T follicular helper cell (primary cell): Measurements from ENCODE around the gene ME3.
"Not testable (repeated sequence)": the region's sequence is repeated elsewhere in the genome, so short reads cannot be mapped to it uniquely, and the experiment has no call there.

Experiments
- DNase-seq: peaks from one replicate; pipeline ENCODE4 v3.0.0-alpha.2; 2020; ENCODE audit warnings: low read depth

The ME3 gene

DNA sequence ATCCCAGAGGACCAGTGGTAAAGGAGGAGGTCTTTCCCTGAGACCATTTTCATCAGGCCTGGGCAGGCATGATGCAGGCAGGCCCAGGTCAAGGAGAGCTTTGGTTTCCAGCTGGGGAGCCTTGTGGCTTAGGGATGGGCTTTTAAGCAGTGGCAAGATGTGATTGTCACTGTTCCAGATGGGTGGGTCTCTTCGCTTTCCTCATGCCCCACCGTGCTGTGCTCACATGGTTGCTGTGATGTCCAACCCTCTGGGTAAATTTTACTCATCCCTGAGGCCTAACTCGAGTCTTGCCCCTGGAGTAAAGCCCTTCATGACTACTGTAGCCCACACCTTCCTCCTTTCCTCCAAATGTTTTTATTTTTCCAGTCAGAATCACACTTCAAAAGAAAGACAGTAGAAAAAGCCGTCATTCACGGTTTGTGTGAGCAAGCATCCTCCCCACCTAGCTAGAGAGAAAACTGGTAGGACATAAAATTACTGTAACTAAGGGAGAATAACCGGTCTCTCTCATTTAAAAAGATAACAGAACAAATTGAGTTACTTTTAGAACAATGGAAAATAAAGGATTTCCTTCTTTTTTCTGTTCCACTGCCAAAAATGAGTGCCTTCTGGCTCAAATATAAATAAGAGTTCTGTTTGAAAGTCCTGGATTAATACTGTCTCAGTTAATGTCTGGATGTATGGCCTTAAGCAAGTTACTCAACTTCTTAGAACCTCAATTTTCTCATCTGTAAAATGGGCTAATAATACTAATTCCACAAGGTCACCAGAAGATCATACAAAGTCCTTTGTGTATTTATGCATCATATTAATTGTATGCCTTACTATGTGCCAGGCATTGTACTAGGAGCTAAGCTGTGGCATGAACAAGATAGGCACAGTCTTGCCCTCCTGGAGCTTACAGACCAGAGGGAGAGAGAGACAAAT, 84.9 kb downstream of the ME3 start:
- DNase-seq: no peak

DNA sequence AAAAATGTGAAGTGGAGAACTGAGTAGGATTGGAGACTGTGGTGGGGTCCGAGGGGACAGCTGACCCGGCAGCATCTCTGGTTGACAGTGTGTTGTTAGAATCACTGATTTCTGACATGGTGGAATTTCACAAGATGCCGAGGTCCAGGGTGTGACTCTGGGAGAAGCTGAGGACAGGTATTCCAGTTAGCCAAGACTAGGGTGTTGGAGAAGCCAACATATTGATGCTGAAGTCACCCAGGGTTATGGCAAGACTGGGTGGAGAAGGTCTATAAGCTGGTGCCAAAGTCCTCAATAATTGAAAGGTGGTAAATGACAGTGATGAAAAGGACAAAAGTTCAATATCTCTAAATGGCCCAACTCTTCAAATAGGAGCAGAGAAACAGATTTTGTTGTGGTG, 86.1 kb downstream of the ME3 start:
- DNase-seq: no peak

DNA sequence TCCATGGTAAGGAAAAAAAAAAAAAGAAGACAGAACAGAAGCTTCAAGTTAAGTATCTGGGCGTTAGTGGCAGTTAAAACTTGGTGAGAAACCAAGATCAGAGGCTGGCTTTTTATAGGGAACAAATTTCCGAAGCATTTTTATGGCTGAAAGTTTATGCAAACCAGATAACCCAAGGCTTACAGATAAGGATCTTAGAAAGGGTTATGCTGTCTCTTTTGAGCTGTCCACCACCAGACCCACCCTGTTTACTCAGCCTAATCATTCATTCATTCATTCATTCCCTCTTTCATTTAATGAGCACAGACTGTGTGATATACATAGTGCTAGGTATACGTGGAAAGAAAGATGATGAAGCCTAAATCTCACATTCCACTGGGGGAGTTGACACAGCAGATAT, 89.5 kb downstream of the ME3 start:
- no peak for DNase-seq

DNA sequence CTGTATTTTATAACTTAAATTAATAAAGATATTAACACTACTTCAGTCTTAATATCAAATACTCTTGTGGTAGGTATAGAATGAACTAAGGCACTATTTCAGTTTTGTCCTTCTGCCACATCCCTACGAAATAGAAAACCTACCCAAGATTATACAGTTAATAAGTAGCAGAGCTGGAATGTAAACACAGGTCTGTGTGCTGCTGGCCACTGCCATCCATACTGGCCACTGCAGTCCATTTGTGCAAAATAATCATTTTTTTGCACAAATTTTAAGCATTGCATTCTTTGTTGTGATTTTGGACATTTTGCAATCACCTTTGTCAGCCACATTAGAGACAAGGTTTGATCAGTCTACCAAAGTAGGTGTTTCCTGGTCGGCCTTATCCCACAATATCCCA, 91.9 kb downstream of the ME3 start:
- DNase-seq: no peak

DNA sequence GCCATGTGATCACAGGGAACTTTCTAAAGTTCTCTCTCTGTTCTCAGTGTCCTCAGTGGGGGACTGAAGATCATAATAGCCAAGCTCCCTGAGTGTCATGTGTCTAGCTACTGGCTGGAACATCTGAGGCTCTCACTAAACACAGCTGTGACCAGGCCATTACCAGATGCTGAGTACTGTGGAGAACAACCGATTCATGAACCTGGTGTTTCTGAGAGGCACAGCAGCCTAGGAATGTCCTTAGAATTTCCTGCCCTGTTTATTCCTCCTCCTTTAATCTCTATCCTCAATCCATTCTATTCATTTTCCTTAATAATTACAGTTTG, 93.0 kb downstream of the ME3 start:
- DNase-seq: no peak

DNA sequence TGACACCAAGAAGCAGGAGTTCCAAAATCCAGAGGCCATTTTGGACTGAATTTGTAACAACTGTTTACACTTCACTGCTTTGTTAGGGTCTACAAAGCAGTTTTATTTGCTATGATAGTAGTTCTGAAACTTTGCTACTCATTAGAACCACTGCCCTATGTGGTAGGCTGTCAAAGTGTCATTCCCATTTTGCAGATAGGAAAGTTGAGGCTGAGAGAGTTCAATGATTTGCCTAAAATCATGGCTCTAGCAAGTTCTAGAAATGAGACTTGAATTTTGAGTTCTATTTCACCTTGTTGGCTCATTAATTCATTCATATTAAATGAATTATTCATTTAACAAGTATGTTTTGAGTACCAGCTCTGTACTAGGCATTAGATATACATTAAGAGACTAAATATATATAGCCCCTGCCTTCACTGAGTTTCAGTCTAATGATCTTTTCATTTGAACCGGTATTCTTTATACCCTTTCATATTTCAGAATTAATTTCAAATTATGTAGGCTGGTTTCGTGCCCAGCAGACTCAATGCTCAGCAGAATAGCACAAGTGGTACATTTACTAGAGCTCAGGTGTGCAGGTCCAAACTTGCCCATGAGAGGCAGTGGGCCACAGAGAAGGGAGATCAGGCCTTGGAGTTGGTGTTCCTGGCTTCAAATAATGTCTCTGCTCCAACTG, 93.5 kb downstream of the ME3 start:
- DNase-seq: no peak

DNA sequence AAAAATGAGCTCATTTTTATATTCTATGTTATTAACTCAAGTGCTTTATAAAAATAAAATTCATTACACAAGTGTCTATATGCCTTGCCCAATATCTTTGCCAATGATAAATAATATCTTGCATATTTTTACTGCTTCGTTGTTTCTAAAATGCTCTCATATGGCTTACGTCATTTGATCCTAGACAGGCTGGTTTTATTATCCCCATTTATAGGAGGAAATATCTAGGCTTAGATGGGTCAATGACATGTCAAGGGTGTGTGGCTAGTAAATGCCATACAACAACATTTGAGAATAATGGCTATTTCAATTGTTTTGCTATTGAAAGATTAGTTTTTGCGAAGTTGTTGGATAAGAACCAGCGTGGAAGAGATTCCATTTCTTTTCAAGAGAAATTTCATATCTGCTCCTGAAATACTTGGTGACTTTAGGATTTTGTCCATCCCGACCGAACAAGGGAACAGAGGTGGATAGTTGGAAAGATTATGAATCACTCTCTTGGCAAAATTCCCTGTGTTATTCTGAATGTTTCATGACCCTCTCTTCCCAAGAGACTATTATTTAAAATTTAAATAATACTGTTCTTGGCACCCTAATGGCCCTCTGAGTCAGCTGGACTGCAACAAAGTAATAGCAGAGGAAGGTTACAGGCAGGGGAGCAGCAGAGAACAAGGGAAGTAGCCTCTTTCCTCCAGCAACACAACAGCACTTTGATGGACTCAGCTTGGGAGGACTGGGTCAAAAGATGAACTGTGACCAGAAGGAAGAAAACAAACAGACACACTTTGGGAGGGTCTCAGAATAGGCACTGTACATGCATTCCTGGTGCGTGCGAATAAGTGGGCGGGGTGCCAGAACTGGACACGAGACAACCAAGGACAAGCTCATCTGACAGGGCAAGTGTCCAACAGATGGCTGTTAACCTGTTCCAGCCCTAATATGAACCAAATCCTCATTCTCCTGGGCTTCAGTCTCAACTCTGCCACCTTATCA, 94.5 kb downstream of the ME3 start:
- DNase-seq: no peak

DNA sequence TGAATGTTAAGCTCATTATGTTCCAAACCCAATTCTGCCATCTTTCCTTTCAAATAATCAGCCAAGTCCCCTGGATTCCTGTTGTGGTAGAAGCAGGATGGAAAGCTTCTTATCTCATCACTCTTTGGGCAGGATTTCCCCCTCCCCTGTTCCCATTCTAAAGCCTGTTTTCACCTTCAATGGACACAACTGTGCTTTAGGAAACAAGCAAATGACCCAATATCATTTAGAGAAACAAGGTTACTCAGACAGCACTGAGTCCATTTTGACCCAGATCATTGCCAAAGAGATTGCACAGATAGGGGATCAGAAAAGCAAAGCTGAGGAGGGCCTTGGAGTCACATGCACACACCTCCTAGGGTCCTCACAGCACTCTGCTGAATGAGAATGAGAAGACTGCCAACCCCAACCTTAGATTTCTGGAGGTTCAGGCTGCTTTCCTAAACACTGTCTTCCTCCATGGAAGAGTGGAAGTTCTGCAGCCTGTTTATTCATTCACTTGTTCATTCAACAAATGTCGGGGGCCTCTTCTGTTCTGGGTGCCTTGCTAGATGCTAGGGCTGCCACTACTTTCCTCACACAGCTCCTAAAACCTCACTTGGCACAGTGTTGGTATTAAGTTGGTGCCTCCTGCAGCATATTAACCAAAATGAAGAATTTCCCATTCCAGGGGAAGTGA, 95.3 kb downstream of the ME3 start:
- no peak for DNase-seq

DNA sequence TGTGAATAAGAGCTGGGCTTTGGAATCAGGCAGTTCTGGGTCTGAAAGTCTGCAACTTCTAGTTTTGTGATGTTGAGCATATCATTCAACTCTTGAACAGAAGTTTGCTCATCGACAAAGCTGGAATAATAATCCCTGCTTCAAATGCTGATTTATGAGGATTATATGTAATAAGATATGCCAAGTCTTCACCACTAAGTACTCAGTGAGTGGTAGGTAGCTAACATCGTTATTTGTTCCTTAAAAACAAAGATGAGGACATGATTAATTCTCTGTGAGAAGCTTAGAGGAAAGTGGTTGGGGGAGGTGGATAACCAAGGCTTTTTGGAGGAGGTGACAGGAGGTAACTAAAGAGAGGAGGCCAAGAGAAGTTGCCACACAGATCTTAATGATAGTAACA, 96.5 kb downstream of the ME3 start:
- no peak for DNase-seq

DNA sequence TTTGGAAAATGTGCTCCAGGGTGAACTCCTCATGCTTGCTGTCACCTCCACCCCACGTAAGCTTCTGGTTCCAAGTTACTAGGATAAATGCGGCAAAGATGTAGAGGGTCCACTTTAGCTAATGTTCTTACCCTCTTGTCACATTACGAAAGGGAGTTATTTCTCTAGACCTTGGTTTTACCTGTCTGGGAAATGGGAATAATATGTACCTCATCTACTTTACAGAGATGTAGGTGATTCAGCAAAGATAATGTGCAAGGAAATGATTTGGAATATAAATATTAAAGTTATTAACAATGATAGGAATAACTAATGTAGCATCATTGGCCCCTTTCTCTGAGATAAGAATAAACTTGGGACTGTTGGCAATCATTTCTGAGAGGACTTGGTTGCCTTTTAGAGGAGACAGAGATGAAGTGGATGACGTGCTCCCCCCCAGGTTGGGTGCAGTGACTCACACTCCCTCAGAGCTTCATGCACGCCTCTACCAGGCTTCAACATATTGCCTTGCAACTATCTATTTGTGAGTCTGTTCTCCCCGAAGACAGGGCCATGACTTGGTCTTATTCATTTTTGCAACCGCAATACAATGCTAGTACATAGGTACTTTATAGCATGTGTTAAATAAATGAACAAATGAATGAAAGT, 97.1 kb downstream of the ME3 start:
- DNase-seq: no peak

DNA sequence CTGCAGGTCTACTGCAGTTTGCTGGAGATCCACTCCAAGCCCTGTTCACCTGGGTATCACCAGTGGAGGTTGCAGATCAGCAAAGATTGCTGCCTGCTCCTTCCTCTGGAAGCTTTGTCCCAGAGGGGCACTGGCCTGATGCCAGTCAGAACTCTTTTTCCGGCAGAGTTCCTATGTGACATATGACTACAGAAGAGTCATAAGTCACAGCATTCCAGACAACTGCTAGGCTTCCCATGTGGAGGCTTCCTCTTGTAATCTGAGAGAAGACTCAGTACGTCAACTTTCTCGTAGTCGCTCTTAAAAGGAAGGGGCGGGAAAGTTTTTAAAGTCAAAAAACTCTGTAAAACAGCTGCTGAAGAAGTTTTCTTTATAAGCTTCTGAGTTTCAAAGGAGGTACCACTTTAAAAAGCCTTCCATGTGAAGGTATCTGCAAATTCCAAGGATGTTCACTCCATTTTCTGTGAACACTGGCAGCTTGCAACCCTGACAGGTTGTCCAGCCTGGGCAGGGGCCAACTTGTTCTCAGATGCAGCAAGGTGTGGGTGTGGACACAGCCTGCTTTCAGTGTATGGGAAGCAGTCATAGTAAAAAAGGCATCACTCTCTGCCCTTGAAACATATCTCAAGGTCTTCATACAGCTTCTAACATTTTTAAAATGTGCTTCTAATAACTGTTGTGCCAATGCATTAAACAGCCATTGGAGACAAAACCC, 97.8 kb downstream of the ME3 start:
- DNase-seq: no peak

DNA sequence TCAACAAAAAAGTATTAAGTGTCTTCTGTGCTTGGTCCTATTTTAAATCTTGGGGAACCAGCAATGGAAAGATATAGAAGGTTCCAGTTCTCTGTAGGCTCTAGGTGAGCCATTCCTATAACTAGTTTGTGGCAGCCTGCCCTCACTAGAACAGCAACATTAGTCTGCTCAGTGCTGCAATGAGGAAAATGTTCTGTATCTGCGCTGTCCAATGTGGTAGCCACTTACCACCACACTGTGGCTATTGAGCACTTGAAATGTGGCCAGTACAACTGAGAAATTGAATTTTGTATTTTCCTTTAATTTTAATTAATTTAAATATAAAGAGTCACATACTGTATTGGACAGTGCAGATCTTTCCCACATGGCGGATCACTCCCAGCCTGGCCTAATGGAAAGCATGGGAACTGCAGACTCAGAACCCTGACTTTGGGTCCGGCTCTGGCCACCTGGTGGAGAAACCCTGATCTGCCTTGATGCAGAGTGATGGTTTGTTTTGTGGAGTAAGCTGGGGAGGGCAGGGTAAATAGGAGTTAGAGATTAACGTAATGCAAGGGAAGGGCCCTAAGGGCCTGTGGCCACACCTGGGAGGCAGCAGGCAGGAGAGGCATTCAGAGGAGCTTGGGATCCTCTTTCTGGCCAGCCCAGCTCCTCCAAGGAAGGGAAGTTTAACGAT, 101.0 kb downstream of the ME3 start:
- no peak for DNase-seq

DNA sequence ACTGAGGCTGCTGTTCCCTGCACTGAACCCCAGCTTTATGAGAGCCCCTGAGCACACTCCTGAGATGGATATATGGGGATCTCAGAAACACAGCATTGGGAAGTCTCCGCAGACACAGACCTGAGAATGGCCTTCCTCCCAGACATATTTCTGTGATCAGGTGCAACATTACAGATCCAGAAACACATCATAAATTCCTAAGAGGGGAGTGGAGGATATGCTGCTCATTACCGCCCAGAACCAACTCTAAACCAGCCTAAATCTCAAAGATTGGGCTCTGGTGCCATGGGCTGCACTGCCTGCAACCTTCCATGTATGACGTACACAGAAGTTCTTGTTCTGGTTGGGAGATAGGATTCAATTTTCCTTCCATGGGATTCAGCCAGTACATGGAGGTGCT, 102.0 kb downstream of the ME3 start:
- no peak for DNase-seq

DNA sequence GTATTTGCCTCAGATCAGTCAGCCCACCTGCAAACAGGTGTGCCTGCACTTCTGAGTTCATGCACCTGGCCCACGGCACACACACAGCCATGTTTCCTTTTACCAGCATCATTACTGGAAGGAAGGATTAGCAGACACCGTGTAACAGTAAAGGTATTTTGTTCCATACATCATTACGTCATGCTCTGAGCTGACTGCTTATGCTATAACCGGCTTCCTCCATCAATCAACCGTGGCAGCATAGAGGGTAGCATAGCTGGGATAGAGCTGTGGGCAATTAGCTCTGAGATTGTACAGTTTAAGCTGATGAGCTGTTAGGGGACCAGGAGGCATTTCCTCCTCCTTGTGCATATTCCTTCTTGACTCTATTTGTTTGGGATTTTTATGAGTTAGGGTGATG, 102.4 kb downstream of the ME3 start:
- no peak for DNase-seq

DNA sequence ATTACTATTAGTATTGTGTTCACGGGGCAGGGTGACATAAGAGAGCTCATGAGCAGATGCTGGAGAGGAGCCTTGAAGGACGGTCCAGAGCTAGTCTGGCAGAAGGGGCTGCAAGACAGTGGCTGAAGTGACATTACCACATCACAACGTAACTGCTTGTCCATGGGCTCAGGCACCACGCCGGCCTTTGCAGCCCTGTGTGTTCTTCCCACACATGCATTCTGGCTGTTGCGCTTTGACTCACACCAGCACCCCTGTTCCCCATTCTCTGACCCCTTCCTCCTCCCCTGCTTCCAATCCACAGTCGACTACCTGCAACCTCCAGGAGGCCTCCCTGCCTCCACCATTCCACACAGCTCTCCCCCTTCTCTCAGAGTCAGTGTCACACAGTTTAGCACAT, 103.3 kb downstream of the ME3 start:
- no peak for DNase-seq

DNA sequence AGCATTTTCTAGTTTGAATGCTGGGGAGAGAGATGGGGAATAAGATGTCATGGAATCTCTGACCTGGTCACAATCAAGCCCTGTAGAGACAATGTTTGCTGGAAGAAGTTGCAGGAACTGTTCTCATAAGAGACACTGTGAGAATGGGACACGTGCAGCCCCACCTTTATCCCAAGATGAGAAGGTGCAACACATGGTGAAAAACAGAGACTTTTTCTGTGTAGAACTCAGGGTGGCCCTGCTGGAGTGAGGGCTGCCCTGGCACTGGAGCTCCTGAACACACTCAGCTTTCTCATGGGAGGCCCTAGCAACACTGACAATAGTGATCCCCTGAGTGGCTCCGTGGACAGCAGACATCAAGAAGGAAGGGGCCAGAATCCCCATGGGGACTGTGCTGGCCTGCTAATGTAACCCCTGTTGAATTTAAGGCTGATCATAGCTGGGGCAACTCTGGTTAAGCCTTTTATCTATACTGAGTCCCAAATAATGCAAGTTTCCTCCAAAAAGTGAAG, 106.6 kb downstream of the ME3 start:
- no peak for DNase-seq

DNA sequence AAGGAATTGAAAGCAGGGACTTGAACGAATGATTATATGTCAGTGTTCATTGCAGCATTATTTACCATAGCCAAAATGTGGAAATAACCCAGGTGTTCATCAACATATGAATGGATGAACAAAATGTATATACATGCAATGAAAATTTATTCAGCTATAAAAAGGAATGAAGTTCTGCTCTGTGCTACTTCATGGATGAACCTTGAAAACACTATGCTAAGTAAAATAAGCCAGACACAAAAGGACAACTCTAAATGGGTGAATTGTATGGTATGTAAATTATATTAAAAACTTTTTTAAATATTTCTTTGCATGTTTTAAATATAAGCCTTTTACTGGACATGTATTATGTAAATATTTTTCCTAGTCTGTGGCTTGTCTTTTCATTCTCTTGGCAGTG, 107.0 kb downstream of the ME3 start:
- DNase-seq: no peak

DNA sequence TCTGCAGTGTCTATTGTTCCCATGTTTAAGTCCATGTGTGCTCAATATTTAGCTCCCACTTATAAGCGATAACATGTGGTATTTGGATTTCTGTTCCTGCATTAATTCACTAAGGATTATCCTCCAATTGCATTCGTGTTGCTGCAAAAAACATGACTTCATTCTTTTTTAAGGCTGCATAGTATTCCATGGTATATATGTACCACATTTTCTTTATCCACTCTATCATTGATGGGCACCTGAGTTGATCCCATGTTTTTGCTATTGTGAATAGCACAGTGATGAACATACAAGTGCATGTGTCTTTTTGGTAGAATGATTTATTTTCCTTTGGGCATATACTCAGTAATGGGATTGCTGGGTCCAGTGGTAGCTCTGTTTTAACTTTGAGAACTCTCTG, 109.6 kb downstream of the ME3 start:
- not testable (repeated sequence) for DNase-seq

DNA sequence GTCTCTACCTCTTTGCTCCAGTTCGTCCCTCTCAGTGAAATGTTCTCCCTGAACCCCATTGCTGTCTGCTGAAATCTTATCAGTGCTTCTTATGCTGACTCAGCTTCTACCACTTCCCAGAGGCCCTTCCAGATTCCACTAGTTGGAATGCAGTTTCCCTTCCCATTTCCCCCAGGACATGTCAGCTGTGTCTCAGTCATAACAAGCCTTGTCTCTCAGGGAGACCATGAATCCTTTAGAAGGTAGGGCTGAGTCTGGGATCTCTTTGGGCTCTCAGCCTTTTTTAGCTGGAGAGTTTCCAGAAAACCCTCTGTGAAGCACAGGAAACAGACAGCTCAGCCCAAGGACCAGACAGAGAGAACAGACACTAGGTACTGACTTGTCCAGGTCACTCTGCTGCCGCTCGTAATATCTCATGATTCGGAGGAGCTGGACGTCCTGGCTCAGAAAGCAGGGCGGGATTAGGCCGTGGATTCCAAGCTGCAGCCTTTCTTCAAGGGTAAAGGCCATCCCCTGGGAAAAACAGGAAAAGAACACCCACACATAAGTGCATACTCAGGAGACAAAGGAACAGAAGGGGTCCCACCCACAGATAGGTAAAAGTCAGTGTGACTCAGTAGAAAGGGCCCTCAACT, 113.0 kb downstream of the ME3 start:
- DNase-seq: no peak
